Measurements from ENCODE around the gene ILDR1.

- TF ChIP-seq SMAD3 (CRISPR knock-in tag; IDR thresholded peaks at IDR 0.05; ENCODE audit: borderline replicate concordance) (no peak), TCF7 (CRISPR knock-in tag; IDR thresholded peaks at IDR 0.05; ENCODE audit: low read depth) (no peak), TEAD4 (CRISPR knock-in tag; IDR thresholded peaks at IDR 0.05) (no peak), NFE2L1 (CRISPR knock-in tag; IDR thresholded peaks at IDR 0.05) (no peak), ARID4B (CRISPR knock-in tag; IDR thresholded peaks at IDR 0.05; ENCODE audit: borderline replicate concordance) (no peak), CTCF (IDR thresholded peaks at IDR 0.05) (no peak), SP1 (CRISPR knock-in tag; conservative IDR thresholded peaks at IDR 0.05) (no peak), E2F4 (CRISPR knock-in tag; IDR thresholded peaks at IDR 0.05; ENCODE audit: borderline replicate concordance, low read depth) (no peak), ATF3 (CRISPR knock-in tag; conservative IDR thresholded peaks at IDR 0.05) (no peak), NR3C1 (CRISPR knock-in tag; conservative IDR thresholded peaks at IDR 0.05; ENCODE audit: low read depth) (no peak), ETV6 (CRISPR knock-in tag; IDR thresholded peaks at IDR 0.05) (no peak), KAT7 (CRISPR knock-in tag; IDR thresholded peaks at IDR 0.05; ENCODE audit: borderline replicate concordance) (no peak), ESRRA (CRISPR knock-in tag; IDR thresholded peaks at IDR 0.05; ENCODE audit: borderline replicate concordance) (no peak)
Measured at GRCh38 chr3:121942116-121942786, 79.8 kb downstream of the ILDR1 start.

All from WTC11 (cell line).